HG03097 (cell line): ENCODE data around the gene MCRIP2.
"Not testable (repeated sequence)": the region's sequence is repeated elsewhere in the genome, so short reads cannot be mapped to it uniquely, and the experiment has no call there.

Experiments
- ATAC-seq: cut with Tn5 transposase; IDR thresholded peaks from one replicate; pipeline ENCODE4 v1.9.1; 2021; ENCODE audit not compliant: unreplicated experiment, low FRiP score

The MCRIP2 gene

GRCh38 chr16:678858-679813, 37.5 kb downstream of the MCRIP2 start:
- no peak for ATAC-seq

- peak; percentile 34 for ATAC-seq
Measured at GRCh38 chr16:679814-680624, 38.4 kb downstream of the MCRIP2 start, which contains the start of gene STUB1. STUB1 (plus strand) TSS chr16:680410; CDS start chr16:680526, 116 bp downstream.

- no peak for ATAC-seq
Measured at GRCh38 chr16:680625-680945, 39.0 kb downstream of the MCRIP2 start.

- ATAC-seq: no peak
Measured at GRCh38 chr16:680967-681745, 39.5 kb downstream of the MCRIP2 start.

GRCh38 chr16:681746-682427, 40.3 kb downstream of the MCRIP2 start:
- no peak for ATAC-seq

- ATAC-seq: no peak
Measured at GRCh38 chr16:682493-683395, 41.1 kb downstream of the MCRIP2 start.

GRCh38 chr16:683396-684070, 41.9 kb downstream of the MCRIP2 start:
- ATAC-seq: no peak

- peak; percentile 52 for ATAC-seq
Measured at GRCh38 chr16:684071-684794, 42.6 kb downstream of the MCRIP2 start, which contains the start of gene JMJD8. JMJD8 (minus strand) TSS chr16:684334; CDS start chr16:684319, 15 bp downstream.

GRCh38 chr16:684961-685696, 43.5 kb downstream of the MCRIP2 start:
- no peak for ATAC-seq

GRCh38 chr16:685967-686366, 44.3 kb downstream of the MCRIP2 start:
- ATAC-seq: no peak

- ATAC-seq: no peak
Measured at GRCh38 chr16:686459-687260, 45.0 kb downstream of the MCRIP2 start.

- ATAC-seq: no peak
Measured at GRCh38 chr16:687499-687898, 45.9 kb downstream of the MCRIP2 start.

GRCh38 chr16:689175-689897, 47.7 kb downstream of the MCRIP2 start:
- no peak for ATAC-seq

- not testable (repeated sequence) for ATAC-seq
Measured at GRCh38 chr16:691242-691641, 49.6 kb downstream of the MCRIP2 start.

- no peak for ATAC-seq
Measured at GRCh38 chr16:692356-693108, 50.9 kb downstream of the MCRIP2 start.
